ENCODE measurements around the gene KIF26B.
"Not testable (repeated sequence)": the region's sequence is repeated elsewhere in the genome, so short reads cannot be mapped to it uniquely, and the experiment has no call there.

The KIF26B gene

DNA sequence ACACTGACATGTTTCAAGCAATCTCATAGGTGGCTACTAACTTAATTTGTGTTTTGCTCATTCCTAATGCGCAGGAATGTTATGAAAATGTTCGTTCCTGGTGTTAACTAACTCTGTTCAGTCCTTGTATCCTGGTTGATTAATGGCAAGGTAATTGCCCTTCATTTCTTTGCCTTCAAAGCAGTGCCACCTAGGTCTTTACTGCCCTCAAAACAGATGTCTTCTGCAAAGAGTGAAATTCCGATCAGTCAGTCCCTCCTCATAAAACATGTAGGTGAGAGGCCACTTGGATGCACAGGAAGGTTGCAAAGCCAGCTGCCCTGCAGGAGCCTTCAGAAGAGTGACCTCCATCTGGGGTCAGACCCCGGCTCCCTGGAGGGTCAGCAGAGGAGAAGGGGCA lies 179.4 kb downstream of the KIF26B start:
- Mint-ChIP-seq H3K27me3 (peaks cover 9% of the 10 kb centered on the region), H3K4me3 (no peak overlapping the region), H3K27ac (no peak overlapping the region), H3K4me1 (no peaks in the 10 kb centered on the region), H3K9me3 (no peaks in the 10 kb centered on the region), H3K36me3 (no peaks in the 10 kb centered on the region)
- ATAC-seq = no peak

GRCh38 chr1:245334827-245335490 lies 180.2 kb downstream of the KIF26B start:
- Mint-ChIP-seq H3K27me3 (peaks cover 9% of the 10 kb centered on the region), H3K36me3 (no peaks in the 10 kb centered on the region), H3K9me3 (no peaks in the 10 kb centered on the region), H3K27ac (no peak overlapping the region), H3K4me3 (no peak overlapping the region), H3K4me1 (no peaks in the 10 kb centered on the region)
- ATAC-seq = no peak

DNA sequence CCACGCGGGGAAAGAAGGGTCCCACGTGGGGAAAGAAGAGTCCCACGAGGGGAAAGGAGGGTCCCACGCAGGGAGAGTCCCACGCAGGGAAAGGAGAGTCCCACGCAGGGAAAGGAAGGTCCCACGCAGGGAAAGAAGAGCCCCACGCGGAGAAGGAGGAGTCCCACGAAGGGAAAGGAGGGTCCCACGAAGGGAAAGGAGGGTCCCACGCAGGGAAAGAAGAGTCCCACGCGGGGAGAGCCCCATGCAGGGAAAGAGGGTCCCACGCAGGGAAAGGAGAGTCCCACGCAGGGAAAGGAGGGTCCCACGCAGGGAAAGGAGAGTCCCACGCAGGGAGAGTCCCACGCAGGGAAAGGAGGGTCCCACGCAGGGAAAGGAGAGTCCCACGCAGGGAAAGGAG lies 180.9 kb downstream of the KIF26B start:
- ATAC-seq, H3K36me3 Mint-ChIP-seq, H3K4me1 Mint-ChIP-seq, H3K4me3 Mint-ChIP-seq, H3K27ac Mint-ChIP-seq, H3K27me3 Mint-ChIP-seq, H3K9me3 Mint-ChIP-seq: not testable (repeated sequence)

DNA sequence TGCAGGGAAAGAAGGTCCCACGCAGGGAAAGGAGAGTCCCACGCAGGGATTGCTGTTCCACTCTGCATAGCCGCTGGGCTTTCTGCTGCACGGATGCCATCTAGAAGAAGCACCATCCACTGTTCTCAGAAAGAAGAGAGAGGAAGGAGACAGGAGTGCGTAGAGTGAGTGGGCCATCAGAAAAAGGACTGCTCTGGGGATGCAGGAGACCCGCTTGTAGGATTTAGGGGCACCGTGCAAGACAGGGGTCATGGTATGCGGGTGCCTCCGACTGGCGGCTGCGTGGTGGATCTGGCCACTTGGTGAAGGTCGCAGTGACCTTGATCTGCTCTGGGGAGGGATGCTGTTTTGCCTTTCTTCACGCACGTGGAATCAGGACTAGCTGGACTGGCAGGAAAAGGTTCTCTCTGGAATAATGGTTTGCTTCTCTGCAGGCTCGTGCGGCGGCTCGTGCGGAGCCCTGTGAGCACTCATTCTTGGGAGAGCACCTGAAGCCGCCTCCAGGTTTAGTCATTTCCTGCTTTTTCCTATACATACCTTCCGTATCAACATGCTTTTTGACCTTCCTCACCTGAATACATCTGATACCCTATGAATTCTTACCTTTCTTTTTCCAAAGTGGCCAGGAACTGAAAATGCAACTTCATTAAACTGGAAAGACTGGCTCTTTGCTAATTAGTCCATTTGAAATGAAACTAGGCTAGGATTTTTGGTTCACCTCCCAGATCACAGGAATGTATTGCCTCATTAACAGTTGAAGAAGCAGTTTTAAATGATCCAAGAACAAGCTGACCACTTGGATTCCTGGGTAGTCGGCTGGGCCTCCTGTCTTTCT lies 181.6 kb downstream of the KIF26B start:
- Mint-ChIP-seq H3K36me3 (no peaks in the 10 kb centered on the region), H3K4me3 (no peak overlapping the region), H3K9me3 (no peaks in the 10 kb centered on the region), H3K27me3 (peaks cover 9% of the 10 kb centered on the region), H3K27ac (no peak overlapping the region), H3K4me1 (no peaks in the 10 kb centered on the region)
- no peak for ATAC-seq

DNA sequence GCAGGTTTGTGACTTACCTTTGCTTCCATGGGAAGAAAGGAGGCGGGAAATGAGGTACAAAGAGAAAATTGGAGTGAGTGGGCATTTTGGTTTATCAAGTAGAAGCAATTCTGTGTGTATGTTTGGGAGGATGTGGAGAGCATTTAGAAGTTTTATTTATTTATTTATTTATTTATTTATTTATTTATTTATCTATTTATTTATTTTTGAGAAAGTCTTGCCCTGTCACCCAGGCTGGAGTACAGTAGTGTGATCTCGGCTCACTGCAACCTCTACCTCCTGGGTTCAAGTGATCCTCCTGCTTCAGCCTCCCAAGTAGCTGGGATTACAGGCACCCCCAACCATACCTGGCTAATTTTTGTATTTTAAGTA lies 182.2 kb downstream of the KIF26B start:
- not testable (repeated sequence) for H3K36me3 Mint-ChIP-seq, ATAC-seq, H3K9me3 Mint-ChIP-seq, H3K4me3 Mint-ChIP-seq, H3K27ac Mint-ChIP-seq, H3K4me1 Mint-ChIP-seq, H3K27me3 Mint-ChIP-seq

GRCh38 chr1:245337829-245338484 lies 183.2 kb downstream of the KIF26B start:
- H3K27me3 Mint-ChIP-seq = peaks cover 9% of the 10 kb centered on the region
- no peak overlapping the region for H3K27ac Mint-ChIP-seq
- no peaks in the 10 kb centered on the region for H3K9me3 Mint-ChIP-seq
- no peaks in the 10 kb centered on the region for H3K36me3 Mint-ChIP-seq
- no peak for ATAC-seq
- no peaks in the 10 kb centered on the region for H3K4me1 Mint-ChIP-seq
- H3K4me3 Mint-ChIP-seq = no peak overlapping the region

DNA sequence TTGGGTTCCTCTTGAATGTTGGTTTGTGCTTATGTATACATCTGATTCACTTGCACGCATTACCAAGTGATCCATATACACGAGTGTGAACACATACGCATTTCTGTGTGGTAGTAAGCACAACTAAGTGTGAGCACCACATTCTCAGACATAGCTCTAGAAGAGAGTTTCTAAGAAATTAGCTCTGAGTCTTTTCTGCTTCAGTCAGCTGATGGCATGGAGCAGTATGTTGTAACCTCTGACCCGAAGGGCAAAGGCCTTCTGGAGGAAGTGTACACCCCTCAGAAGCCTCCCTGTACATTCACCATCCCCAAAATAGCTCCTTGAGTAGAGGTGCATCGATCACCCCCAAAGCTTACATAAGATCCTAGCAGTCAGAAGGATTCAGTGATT lies 183.7 kb downstream of the KIF26B start:
- Mint-ChIP-seq H3K4me1 (no peaks in the 10 kb centered on the region), H3K4me3 (no peak overlapping the region), H3K36me3 (no peaks in the 10 kb centered on the region), H3K27ac (no peak overlapping the region), H3K27me3 (peaks cover 9% of the 10 kb centered on the region), H3K9me3 (no peaks in the 10 kb centered on the region)
- ATAC-seq = no peak

GRCh38 chr1:245341743-245342142 lies 187.0 kb downstream of the KIF26B start:
- no peak overlapping the region for H3K27ac Mint-ChIP-seq
- no peak overlapping the region for H3K4me3 Mint-ChIP-seq
- H3K36me3 Mint-ChIP-seq = no peaks in the 10 kb centered on the region
- peaks cover 2% of the 10 kb centered on the region for H3K9me3 Mint-ChIP-seq
- no peak for ATAC-seq
- peaks cover 27% of the 10 kb centered on the region for H3K27me3 Mint-ChIP-seq
- no peaks in the 10 kb centered on the region for H3K4me1 Mint-ChIP-seq

GRCh38 chr1:245345191-245345884 lies 190.6 kb downstream of the KIF26B start:
- Mint-ChIP-seq H3K27me3 (peaks cover 51% of the 10 kb centered on the region), H3K27ac (no peak overlapping the region), H3K4me1 (no peaks in the 10 kb centered on the region), H3K9me3 (peaks cover 2% of the 10 kb centered on the region), H3K4me3 (no peak overlapping the region), H3K36me3 (no peaks in the 10 kb centered on the region)
- peak; percentile 17 for ATAC-seq

DNA sequence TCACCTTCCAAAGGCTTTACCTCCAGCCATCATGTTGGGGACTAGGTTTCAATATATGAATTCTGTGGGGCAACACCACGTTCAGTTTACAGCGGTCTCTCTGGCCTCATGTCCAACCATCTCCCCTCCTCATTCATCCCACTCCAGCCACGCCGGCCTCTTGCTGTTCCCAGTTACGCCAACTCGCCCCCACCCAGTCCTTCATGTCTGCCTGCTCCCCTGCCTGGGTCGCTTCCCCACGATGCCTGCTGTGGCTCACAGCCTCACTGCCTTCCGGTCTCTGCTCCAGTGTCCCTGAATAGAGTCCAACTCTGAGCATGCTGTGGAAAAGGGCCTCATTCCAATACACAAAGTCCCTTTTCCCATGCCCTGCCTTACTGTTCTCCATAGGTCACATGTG lies 193.8 kb downstream of the KIF26B start:
- H3K9me3 Mint-ChIP-seq = peaks cover 2% of the 10 kb centered on the region
- ATAC-seq = no peak

GRCh38 chr1:245353411-245353810 lies 198.6 kb downstream of the KIF26B start:
- Mint-ChIP-seq H3K36me3 (no peaks in the 10 kb centered on the region), H3K9me3 (no peaks in the 10 kb centered on the region), H3K27me3 (peaks cover 7% of the 10 kb centered on the region), H3K4me3 (no peak overlapping the region), H3K4me1 (no peaks in the 10 kb centered on the region), H3K27ac (no peak overlapping the region)
- ATAC-seq = no peak

More for the DNA sequence above, 193.8 kb downstream of the KIF26B start:
- Mint-ChIP-seq H3K36me3 (no peaks in the 10 kb centered on the region), H3K4me3 (no peak overlapping the region), H3K4me1 (no peaks in the 10 kb centered on the region), H3K27ac (no peak overlapping the region), H3K27me3 (peaks cover 51% of the 10 kb centered on the region)

DNA sequence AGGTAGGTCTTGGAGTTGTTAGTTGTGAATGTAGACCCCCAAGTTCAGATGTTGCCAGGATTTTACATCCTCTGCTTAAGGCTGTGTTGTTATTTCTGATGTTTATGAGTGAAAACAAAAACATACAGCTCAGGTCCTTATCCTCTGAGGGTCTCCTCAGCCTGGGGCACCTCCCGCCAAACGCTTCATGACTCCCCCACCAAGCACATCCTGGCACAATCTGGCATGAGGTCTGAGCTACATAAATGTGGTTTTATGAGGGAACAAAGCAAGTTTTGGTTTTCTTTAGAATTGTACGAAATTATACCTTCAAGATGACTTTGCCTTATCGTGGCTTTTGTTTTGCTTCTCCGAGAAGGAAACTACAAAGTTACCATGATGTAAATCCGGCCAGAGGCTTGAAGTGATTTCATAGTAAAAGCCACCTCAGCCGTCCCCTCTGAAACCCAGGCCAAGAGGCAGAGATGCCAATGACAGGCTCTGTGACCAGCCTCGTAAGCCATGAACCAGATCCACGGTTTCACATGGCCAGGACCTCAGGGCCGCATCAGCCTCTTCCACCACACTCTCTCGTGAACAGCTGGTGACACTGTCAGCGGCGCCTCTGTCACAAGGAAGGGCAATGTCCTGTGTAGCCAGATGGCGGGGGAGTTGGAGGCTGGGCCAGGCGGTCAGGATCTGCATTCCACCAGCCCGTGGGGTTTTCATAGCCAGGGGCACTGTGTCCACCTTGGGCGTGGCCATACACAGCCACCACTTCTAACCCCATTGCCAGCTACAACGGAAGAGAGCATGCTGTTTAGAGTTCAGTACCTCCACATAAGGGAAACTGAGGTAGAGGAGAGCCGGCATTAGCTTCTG lies 199.4 kb downstream of the KIF26B start:
- Mint-ChIP-seq H3K9me3 (no peaks in the 10 kb centered on the region), H3K36me3 (no peaks in the 10 kb centered on the region), H3K4me1 (no peaks in the 10 kb centered on the region), H3K4me3 (no peak overlapping the region), H3K27me3 (no peaks in the 10 kb centered on the region), H3K27ac (no peak overlapping the region)
- no peak for ATAC-seq

- H3K9me3 Mint-ChIP-seq, H3K4me1 Mint-ChIP-seq, H3K27me3 Mint-ChIP-seq, H3K4me3 Mint-ChIP-seq, H3K36me3 Mint-ChIP-seq, H3K27ac Mint-ChIP-seq: not testable (repeated sequence)
- peak; percentile 7 for ATAC-seq
Measured at GRCh38 chr1:245355851-245356630, 201.3 kb downstream of the KIF26B start.

Data from stimulated activated memory B cell treated with anti-CD40 and anti-IgM and Interleukin-4, amounts not matched to agents 10 μg/mL and 1 μg/mL and 100 μg/mL, for 72 hours (primary cell).